GM18909 (cell line): Measurements from ENCODE around the gene CMTR1.

ENCODE experiments used
- ATAC-seq: cut with Tn5 transposase; IDR thresholded peaks from one replicate; pipeline ENCODE4 v1.9.1; 2021; ENCODE audit warnings: mild to moderate bottlenecking; ENCODE audit not compliant: unreplicated experiment, poor library complexity

CMTR1 gene

DNA sequence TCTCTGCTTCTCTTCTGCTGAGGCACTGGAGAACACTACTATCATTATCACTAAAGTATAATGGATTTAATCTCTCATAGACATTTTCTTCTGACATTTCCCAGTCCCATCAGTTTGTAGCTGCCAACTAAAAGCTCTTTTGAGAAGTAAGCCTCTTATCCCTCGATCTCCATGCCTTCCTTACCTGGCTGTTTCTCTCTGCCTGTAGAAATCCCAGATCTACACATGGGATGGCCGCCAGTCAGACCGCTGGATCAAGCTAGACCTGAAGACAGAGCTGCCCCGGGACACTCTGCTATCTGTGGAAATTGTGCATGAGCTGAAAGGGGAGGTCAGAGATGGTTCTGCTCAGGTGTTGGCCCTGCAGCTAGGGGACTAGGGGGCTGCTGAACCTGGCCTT is 41.3 kb downstream of the CMTR1 start:
- ATAC-seq = no peak

- ATAC-seq = no peak
Observed at GRCh38 chr6:37477191-37477590, 44.2 kb downstream of the CMTR1 start.

DNA sequence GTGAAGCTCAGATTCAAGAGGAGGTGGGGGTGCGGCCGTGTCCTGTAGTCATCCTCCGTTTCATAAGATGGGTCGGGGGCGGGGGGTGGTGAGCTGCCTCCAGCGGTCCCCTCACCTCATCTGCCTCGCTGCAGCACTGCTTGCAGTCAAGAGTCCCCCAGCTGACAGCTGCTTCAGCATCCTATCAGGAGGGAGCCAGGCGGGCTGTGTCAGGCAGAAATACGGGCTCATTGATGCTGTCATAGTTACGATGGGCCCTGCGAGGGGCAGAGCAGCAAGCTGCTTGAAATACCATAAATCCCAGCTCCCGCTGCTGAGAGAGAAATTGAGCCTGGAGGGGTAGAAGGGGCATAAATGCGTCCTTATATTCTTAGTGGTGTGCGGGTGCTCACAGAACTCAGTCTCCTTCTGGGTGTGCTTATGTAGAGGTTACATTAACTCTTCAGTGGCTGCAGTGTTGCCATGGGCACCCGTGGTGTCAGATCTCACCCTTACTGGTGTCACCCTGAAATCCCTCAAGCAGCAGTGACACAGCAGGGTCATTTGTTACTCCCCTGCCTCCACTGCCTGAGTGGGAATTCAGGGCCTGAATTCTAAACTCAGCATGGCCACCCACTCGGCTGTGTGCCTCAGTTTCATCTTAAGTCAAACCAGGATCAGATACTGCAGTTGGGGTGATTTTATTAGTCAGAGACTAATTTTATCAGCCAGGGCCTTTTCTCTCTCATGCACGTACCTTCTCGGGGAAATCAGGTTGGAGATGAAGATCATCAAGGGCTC is 44.8 kb downstream of the CMTR1 start:
- ATAC-seq = no peak

DNA sequence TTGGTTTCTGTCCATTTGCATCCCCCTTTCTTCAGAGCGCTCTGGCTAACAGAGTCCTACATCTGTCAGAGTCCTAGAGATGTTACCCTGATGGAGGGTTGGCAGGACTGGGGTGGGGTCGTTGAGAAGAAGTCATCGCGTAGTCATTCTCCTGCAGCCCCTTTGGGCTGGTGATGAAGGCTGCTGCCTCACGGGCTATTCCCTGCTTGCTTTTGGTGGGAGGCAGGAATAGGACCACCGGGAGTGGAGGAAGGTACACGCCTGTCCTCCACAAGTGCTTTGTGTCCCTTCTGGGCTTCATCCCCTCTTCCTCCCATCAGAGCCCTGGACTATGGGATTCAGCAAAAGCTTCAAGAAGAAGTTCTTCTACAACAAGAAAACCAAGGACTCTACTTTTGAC is 45.8 kb downstream of the CMTR1 start:
- ATAC-seq = no peak

DNA sequence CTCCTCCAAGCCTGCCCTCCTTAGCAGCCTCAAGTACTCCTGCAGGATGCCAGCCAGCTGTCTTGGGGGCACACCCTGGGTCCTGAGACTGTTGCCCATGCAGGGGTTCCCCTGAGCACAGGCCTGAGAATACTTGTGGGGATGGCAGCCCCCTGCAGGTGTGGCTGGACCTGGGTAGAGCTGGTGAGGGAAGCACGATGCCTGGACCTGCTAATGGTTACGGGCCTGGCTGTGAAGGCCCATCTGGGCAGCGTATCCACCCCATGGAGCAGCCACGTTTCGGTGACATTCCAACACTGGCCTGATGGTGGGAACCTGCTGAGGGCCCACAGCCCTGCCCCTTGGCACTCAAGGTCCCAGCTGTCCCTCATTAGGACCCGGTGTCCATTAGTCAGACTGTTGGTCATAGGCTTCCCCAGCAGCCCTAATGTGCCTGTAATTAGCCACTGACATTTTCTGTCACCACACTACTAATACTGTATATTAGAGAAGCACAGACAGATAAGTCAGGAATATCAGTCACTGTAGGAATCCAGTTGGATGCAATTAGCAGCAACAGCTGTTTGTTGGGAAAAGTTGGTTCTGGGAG is 46.3 kb downstream of the CMTR1 start:
- no peak for ATAC-seq

DNA sequence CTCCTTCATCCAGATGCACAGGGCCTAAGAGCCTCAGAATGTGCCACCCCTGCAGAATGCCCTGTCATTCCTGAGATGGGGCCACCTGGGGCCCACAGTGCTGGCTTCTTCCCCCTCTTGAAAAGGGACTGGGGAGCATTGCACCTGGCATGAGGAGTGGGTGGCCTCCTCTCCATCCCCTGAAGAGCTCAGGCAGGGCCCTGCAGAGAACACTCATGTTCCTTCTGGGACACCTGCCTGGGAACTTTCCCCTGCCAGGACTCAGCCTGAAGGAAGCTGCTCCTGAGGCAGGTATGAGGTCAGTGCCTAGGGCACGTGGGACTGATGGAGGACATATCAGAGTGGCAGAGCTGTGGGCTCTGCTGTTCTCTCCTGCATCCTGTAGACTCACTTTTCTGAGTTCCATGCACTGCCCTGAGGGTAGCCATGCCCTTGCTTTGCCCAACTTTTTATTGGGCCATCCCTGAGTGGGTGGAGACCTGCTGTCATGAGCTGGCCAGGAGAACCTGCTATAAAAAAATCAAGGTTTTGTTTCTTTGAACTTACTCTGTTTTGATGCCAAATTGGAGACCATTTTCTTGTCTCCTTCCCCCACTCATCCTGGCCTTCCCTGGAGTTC is 47.2 kb downstream of the CMTR1 start:
- no peak for ATAC-seq

- ATAC-seq = no peak
Observed at GRCh38 chr6:37480951-37481534, 48.0 kb downstream of the CMTR1 start.

- ATAC-seq = no peak
Observed at GRCh38 chr6:37481711-37482605, 48.9 kb downstream of the CMTR1 start.

DNA sequence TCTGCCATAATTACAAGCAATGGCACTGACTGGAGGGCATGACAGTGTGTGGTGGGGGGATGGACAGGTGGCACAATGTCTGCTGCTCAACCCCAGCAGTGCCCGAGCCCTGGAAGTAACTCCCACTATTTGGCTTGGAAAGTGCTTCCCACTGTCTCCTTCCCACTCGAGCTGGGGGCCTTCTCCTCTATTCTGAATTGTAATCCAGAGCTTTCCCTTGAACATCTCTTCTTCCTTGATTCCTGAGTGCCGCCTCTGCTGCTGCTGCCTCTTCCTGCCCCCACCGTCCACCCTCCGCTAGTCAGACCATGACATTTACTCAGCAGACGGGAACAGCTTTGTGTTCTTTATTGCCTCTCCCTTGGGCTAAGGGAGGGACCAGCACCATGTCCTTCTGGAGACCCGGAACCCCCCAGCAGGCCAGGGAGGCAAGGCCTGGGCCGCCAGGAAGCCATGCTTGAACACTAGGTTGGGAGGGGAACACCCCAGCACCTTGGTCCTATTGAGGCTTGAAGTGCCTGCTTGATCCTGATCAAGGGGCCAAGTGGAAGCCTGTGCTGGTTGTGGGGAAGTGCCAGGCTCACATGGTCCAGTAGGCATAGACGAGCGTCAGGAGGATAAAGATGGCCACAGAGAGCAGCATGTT is 49.7 kb downstream of the CMTR1 start:
- ATAC-seq = no peak

GRCh38 chr6:37483252-37483901 is 50.4 kb downstream of the CMTR1 start:
- no peak for ATAC-seq

- no peak for ATAC-seq
Observed at GRCh38 chr6:37483917-37484785, 51.1 kb downstream of the CMTR1 start.

GRCh38 chr6:37484786-37485170 is 51.8 kb downstream of the CMTR1 start:
- ATAC-seq = no peak

DNA sequence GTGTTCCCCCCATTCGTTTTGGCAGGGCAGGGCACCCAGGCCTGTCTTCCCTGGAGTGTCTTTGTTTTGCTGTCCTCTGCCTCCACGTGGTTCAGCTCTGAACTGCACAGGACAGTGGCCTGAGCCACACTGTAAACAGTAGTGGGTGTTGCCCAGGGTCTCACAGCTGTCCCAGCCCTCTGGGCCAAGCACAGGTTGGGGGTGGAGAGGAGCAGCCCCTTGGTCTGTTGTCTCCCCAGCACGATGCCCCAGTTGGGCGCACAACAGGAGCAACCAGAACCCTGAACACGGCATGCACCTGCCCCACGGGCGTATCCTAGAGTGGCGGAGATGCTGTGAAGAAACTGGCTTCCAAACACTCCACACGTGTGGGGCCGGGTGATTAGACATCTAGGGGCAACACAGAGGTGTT is 52.3 kb downstream of the CMTR1 start:
- no peak for ATAC-seq

GRCh38 chr6:37486121-37486839 is 53.3 kb downstream of the CMTR1 start:
- ATAC-seq = no peak

- ATAC-seq = no peak
Observed at GRCh38 chr6:37487591-37488380, 54.8 kb downstream of the CMTR1 start.

DNA sequence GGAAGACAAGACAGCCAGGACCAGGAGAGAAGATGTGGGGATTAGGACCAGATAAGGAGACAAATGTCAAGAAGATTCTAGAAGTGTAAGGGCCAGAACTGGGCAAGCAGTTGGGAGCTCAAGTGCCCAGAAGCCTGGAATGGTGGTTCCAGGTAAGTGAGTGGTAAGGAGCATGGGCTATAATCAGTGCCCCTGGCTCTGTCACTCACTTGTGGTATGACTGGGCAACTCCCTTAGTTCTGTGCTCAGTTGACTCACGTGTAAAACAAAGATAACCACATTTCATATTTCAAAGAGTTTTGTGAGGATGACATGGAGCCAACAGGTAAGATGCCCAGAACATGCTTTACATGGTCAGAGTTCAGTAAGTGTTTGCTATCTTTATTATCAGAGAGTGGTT is 55.5 kb downstream of the CMTR1 start:
- no peak for ATAC-seq

DNA sequence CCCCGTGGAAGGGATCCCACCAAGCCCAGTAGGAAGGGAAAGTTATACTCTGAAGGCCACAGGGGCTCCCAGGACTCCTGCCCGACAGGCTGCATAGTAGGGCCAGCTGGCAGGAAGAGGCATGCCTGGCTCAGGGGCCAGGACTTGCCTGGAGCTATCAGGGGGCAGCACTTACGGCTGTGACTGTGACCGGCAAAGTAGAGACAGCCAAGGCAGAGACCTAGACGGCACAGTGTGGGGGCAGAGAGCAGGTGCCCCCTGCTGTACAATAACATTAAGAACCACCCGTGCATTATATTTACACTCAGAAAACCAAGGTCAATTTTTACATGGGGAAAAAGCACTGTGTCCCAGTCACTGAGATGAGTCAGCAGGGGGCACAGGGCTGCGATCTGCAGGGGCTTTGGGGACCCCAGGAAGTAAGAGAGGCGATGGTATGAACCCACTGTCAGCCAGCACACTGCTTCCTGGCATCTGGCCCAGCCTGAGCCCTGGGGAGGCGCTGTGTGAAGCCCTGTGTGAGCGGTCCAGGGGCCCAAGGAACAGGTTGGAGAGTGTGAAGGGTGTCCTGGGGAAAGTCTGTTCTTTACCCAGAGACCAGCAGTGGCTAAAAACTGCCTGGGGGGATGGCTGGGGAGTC is 56.8 kb downstream of the CMTR1 start:
- no peak for ATAC-seq
